ENCODE data around the gene HAPLN1. TPM values are rescaled to one million over a fixed set of nuclear protein-coding genes. Genes with fewer than 3 reads are reported as not detected.

Gene HAPLN1
- total and polyA plus RNA-seq, 2 experiments from 2014 or later, result 1.5 to 4.0 TPM

- Histone ChIP-seq H3K4me3 (no peak overlapping the region), H3K79me2 (replicated peaks; ENCODE audit: insufficient read depth) (no peaks in the 10 kb centered on the region), H2AFZ (no peak overlapping the region), H3K36me3 (ENCODE audit: insufficient read depth) (no peaks in the 10 kb centered on the region), H3K27ac (ENCODE audit: low read depth) (no peak overlapping the region), H3K9me2 (ENCODE audit: insufficient read depth) (peaks cover 3% of the 10 kb centered on the region), H3K4me2 (no peak overlapping the region), H3K4me1 (ENCODE audit: insufficient read depth) (0 out of 2 replicates have a peak, but pooled peaks cover 2% of the 10 kb centered on the region), H3K27me3 (ENCODE audit: insufficient read depth) (no peaks in the 10 kb centered on the region), H3F3A (replicated peaks; ENCODE audit: low read depth) (no peaks in the 10 kb centered on the region), H4K20me1 (replicated peaks; ENCODE audit: insufficient read depth) (no peaks in the 10 kb centered on the region)
- Mint-ChIP-seq H3K4me1 (no peaks in the 10 kb centered on the region; the same call in 2 of the 3 replicates), H3K27me3 (ENCODE audit: insufficient read depth, low read depth, poor library complexity) (no peaks in the 10 kb centered on the region), H3K27ac (no peak overlapping the region), H3K36me3 (ENCODE audit: low read depth) (peaks cover 9% of the 10 kb centered on the region; the same call in 2 of the 3 replicates), H3K4me3 (no peak overlapping the region), H3K9me3 (peaks cover 14% of the 10 kb centered on the region)
- no peak for TF ChIP-seq NANOG (IDR thresholded peaks at IDR 0.05; ENCODE audit: borderline replicate concordance)
- TF ChIP-seq EZH2 (IDR thresholded peaks at IDR 0.05; ENCODE audit: low read depth, unreplicated experiment), result no peak
- ATAC-seq, result no peak
- no peak for DNase-seq (ENCODE audit: low spot score)
Measured at GRCh38 chr5:83614841-83615240, 105.8 kb downstream of the HAPLN1 start.

- peaks cover 6% of the 10 kb centered on the region; the same call in 1 of the 2 replicates for H3K4me1 ChIP-seq (ENCODE audit: insufficient read depth)
- H2AFZ ChIP-seq, result no peak overlapping the region
- H3K36me3 ChIP-seq (ENCODE audit: insufficient read depth), result no peaks in the 10 kb centered on the region
Measured at GRCh38 chr5:83608122-83608521, 112.5 kb downstream of the HAPLN1 start.

More at GRCh38 chr5:83608122-83608521, 112.5 kb downstream of the HAPLN1 start:
- H3K27ac ChIP-seq (ENCODE audit: low read depth), result no peak overlapping the region
- H3K9me2 ChIP-seq (ENCODE audit: insufficient read depth), result peaks cover 3% of the 10 kb centered on the region; the same call in 1 of the 2 replicates
- Mint-ChIP-seq H3K4me3 (no peak overlapping the region), H3K27ac (no peak overlapping the region; the same call in 1 of the 2 replicates), H3K9me3 (no peaks in the 10 kb centered on the region), H3K27me3 (ENCODE audit: insufficient read depth, low read depth, poor library complexity) (peaks cover 2% of the 10 kb centered on the region), H3K36me3 (ENCODE audit: low read depth) (no peaks in the 10 kb centered on the region), H3K4me1 (peaks cover 13% of the 10 kb centered on the region)
- no peak overlapping the region for H3K4me2 ChIP-seq
- peak; percentile 63 to 84 for TF ChIP-seq CTCF (conservative IDR thresholded peaks at IDR 0.05; ENCODE audit: low read depth in 2 of 2)
- peak; percentile 61 for TF ChIP-seq ZNF331 (CRISPR knock-in tag; IDR thresholded peaks at IDR 0.05; ENCODE audit: low read depth)
- TF ChIP-seq POLR2AphosphoS5 (IDR thresholded peaks at IDR 0.05; ENCODE audit: low read depth), result no peak
- TF ChIP-seq EZH2 (IDR thresholded peaks at IDR 0.05; ENCODE audit: low read depth, unreplicated experiment), result no peak
- TF ChIP-seq ETS1 (IDR thresholded peaks at IDR 0.05), result no peak
- no peak for TF ChIP-seq CREB1 (CRISPR knock-in tag; IDR thresholded peaks at IDR 0.05; ENCODE audit: low read depth)
- TF ChIP-seq EZH2phosphoT487 (IDR thresholded peaks at IDR 0.05; ENCODE audit: unreplicated experiment), result no peak
- TF ChIP-seq JUNB (IDR thresholded peaks at IDR 0.05; ENCODE audit: unreplicated experiment), result no peak
- H3K4me3 ChIP-seq, result no peak overlapping the region
- DNase-seq (ENCODE audit: low spot score), result peak; percentile 85
- ATAC-seq, result peak; percentile 96
- H3F3A ChIP-seq (replicated peaks; ENCODE audit: low read depth), result no peaks in the 10 kb centered on the region
- no peaks in the 10 kb centered on the region for H3K79me2 ChIP-seq (replicated peaks; ENCODE audit: insufficient read depth)
- H4K20me1 ChIP-seq (replicated peaks; ENCODE audit: insufficient read depth), result no peaks in the 10 kb centered on the region
- no peaks in the 10 kb centered on the region for H3K27me3 ChIP-seq (ENCODE audit: insufficient read depth)
